ENCODE data around the gene KLHL12. TPM values are rescaled to one million over a fixed set of nuclear protein-coding genes. Genes with fewer than 3 reads are reported as not detected.
A peak's percentile ranks its signal among the peaks of the same experiment; 100 is the strongest.

The KLHL12 gene
- total and polyA plus RNA-seq, 3 donors from 2014 or later, result 73.5 to 109 (median 74.7) TPM

GRCh38 chr1:202965422-202965821, 38.4 kb upstream of the KLHL12 start:
- intact Hi-C loops (cut with DNase I; ENCODE audit: low total_unique reads), result no loop called here
- Histone ChIP-seq H3K36me3 (ENCODE audit: low read depth, missing control alignments) (no peaks in the 10 kb centered on the region), H3K9me3 (no peaks in the 10 kb centered on the region), H3K4me3 (no peak overlapping the region), H3K4me1 (peaks cover 22% of the 10 kb centered on the region), H3K27me3 (no peaks in the 10 kb centered on the region), H3K27ac (peak overlapping the region; percentile 41 to 63)
- TF ChIP-seq CTCF (IDR thresholded peaks at IDR 0.05) (no peak), POLR2A (IDR thresholded peaks at IDR 0.05) (no peak)
- 71 to 77% methylated on average over 3 of the region's 3 CpGs for WGBS, 2 donors
- DNase-seq, result no peak

- intact Hi-C loops (cut with DNase I; ENCODE audit: low total_unique reads), result no loop called here
These were observed 37.9 kb upstream of the KLHL12 start for GRCh38 chr1:202964791-202965410.

DNA sequence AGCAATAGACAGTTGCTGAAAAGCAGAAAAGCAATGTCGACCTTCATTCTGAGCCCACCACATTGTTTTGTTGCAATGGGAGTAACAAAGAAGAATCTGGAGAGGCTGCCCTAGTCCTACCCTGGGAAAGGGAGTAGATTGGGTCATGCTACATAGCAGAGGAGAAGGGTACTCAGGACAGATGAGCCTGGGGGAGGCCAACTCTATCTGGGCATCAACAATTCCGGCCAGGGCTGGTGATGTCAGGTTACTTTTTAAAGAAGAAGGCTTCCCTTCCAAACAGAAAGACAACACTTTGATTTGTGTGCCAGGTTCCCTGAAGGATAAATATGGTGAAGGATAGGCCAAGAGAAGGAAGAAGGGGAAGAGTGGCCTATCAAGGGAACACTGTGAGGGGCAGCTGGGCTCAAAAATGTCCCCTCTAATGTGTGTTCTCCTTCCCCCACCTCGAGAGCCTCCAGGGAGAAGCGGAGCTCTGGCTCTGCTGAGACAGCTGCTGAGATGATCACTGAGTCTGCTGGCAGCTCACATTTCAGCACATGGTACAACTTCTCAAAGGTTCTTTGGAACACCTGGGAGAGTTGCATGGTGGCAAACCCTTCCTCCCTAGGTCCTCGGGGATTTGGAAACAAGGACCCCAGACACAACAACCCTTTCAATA, 34.3 kb upstream of the KLHL12 start:
- Histone ChIP-seq H3K36me3 (ENCODE audit: low read depth, missing control alignments) (no peaks in the 10 kb centered on the region), H3K9me3 (no peaks in the 10 kb centered on the region), H3K27me3 (no peaks in the 10 kb centered on the region), H3K27ac (no peak overlapping the region), H3K4me3 (no peak overlapping the region), H3K4me1 (peaks cover 30% of the 10 kb centered on the region)
- TF ChIP-seq POLR2A (IDR thresholded peaks at IDR 0.05) (no peak), CTCF (IDR thresholded peaks at IDR 0.05) (no peak)
- no peak for DNase-seq
- intact Hi-C loops (cut with DNase I; ENCODE audit: low total_unique reads), result no loop called here
- WGBS, 2 donors, result 78 to 89% methylated on average over 5 of the region's 5 CpGs

More at GRCh38 chr1:202964791-202965410, 37.9 kb upstream of the KLHL12 start:
- peak overlapping the region; percentile 41 to 63 for H3K27ac ChIP-seq
- peak; percentile 91 for DNase-seq
- WGBS, 2 donors, result 61 to 80% methylated on average over 5 to 6 of the region's 6 CpGs
- H3K4me3 ChIP-seq, result no peak overlapping the region
- no peak for TF ChIP-seq POLR2A (IDR thresholded peaks at IDR 0.05)
- TF ChIP-seq CTCF (IDR thresholded peaks at IDR 0.05), result no peak
- no peaks in the 10 kb centered on the region for H3K9me3 ChIP-seq
- H3K27me3 ChIP-seq, result no peaks in the 10 kb centered on the region
- peaks cover 22% of the 10 kb centered on the region for H3K4me1 ChIP-seq
- no peaks in the 10 kb centered on the region for H3K36me3 ChIP-seq (ENCODE audit: low read depth, missing control alignments)

DNA sequence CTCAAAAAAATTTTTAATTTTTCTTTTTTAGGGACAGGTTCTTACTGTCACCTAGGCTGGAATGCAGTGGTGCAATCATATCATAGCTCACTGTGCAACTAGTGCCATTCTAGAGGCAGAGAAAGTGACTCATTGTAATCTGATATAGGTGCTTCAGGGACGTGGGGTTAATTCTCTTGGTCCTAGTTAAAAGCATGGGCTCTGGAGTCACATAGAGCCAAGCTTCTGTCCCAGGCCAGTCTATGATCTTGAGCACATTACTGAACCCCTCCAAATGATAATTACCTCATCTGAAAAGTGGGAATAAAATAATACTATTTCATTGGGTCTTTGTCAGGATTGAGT, 32.2 kb upstream of the KLHL12 start:
- Histone ChIP-seq H3K4me1 (peaks cover 26% of the 10 kb centered on the region), H3K36me3 (ENCODE audit: low read depth, missing control alignments) (no peaks in the 10 kb centered on the region), H3K27ac (no peak overlapping the region), H3K27me3 (no peaks in the 10 kb centered on the region), H3K9me3 (no peaks in the 10 kb centered on the region), H3K4me3 (no peak overlapping the region)
- no peak for TF ChIP-seq POLR2A (IDR thresholded peaks at IDR 0.05)
- no peak for TF ChIP-seq CTCF (IDR thresholded peaks at IDR 0.05)
- 56 to 70% methylated on average over 1 of the region's 1 CpG for WGBS, 2 donors
- no peak for DNase-seq
- intact Hi-C loops (cut with DNase I; ENCODE audit: low total_unique reads), result no loop called here

All from testis (tissue), 3 donors.